ENCODE results near the gene KRT84.

- TF ChIP-seq, protein P1, sequence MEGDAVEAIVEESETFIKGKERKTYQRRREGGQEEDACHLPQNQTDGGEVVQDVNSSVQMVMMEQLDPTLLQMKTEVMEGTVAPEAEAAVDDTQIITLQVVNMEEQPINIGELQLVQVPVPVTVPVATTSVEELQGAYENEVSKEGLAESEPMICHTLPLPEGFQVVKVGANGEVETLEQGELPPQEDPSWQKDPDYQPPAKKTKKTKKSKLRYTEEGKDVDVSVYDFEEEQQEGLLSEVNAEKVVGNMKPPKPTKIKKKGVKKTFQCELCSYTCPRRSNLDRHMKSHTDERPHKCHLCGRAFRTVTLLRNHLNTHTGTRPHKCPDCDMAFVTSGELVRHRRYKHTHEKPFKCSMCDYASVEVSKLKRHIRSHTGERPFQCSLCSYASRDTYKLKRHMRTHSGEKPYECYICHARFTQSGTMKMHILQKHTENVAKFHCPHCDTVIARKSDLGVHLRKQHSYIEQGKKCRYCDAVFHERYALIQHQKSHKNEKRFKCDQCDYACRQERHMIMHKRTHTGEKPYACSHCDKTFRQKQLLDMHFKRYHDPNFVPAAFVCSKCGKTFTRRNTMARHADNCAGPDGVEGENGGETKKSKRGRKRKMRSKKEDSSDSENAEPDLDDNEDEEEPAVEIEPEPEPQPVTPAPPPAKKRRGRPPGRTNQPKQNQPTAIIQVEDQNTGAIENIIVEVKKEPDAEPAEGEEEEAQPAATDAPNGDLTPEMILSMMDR (conservative IDR thresholded peaks at IDR 0.05; ENCODE audit: low read depth, low read length), result no peak
- TF ChIP-seq EZH2 (IDR thresholded peaks at IDR 0.05; ENCODE audit: low read length, unreplicated experiment) (no peak), EZH2phosphoT487 (IDR thresholded peaks at IDR 0.05; ENCODE audit: borderline replicate concordance, low read length) (no peak)
Measured at GRCh38 chr12:52344111-52344510, 41.3 kb downstream of the KRT84 start.

Measured in PC-3 (cell line).